ENCODE measurements around the gene OR10G3.

DNA sequence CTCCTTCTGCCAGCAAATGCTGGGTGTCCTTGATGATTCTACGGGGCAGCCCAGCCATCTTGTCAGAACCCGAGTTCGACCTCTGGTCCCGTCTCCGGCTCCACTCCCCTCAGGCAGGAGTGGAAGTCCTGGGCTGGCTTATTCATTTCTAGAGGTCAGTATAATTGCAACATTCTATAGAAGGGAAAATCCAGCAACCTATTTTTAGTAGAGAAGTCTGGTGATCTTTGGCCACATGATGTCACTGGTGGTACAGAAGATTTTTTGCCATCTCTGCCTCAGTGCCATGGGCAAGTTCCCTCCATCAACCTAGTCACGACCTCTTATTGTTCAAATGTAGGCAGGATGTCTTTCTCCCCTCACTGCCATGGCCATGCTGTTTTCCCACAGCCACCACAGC is 32.4 kb upstream of the OR10G3 start:
- TF ChIP-seq, protein P1, sequence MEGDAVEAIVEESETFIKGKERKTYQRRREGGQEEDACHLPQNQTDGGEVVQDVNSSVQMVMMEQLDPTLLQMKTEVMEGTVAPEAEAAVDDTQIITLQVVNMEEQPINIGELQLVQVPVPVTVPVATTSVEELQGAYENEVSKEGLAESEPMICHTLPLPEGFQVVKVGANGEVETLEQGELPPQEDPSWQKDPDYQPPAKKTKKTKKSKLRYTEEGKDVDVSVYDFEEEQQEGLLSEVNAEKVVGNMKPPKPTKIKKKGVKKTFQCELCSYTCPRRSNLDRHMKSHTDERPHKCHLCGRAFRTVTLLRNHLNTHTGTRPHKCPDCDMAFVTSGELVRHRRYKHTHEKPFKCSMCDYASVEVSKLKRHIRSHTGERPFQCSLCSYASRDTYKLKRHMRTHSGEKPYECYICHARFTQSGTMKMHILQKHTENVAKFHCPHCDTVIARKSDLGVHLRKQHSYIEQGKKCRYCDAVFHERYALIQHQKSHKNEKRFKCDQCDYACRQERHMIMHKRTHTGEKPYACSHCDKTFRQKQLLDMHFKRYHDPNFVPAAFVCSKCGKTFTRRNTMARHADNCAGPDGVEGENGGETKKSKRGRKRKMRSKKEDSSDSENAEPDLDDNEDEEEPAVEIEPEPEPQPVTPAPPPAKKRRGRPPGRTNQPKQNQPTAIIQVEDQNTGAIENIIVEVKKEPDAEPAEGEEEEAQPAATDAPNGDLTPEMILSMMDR (conservative IDR thresholded peaks at IDR 0.05; ENCODE audit: low read length) = no peak
- TF ChIP-seq EZH2phosphoT487 (IDR thresholded peaks at IDR 0.05; ENCODE audit: borderline replicate concordance) = no peak

All from Loucy (cell line).